HepG2 (cell line): ENCODE measurements around the gene CSNK2A1. TPM values are rescaled to one million over a fixed set of nuclear protein-coding genes. Genes with fewer than 3 reads are reported as not detected.
A peak's percentile ranks its signal among the peaks of the same experiment; 100 is the strongest.

Experiments used
- ADNP ChIP-seq: sonication (generic); formaldehyde crosslinking; IDR thresholded peaks from 2 replicates; pipeline ENCODE4 v1.4.0; 2020; ENCODE audit warnings: missing genetic modification reagents
- BORCS8-MEF2B ChIP-seq: sonication (generic); formaldehyde crosslinking; IDR thresholded peaks from 2 replicates; pipeline ENCODE4 v1.8.0; 2022; ENCODE audit warnings: mild to moderate bottlenecking, missing genetic modification reagents
- HIVEP1 ChIP-seq: sonication (generic); formaldehyde crosslinking; IDR thresholded peaks from 2 replicates; pipeline ENCODE4 v1.4.0; 2020; ENCODE audit warnings: mild to moderate bottlenecking, missing genetic modification reagents
- KDM2A ChIP-seq: sonication (generic); formaldehyde crosslinking; IDR thresholded peaks from 2 replicates; pipeline ENCODE4 v1.4.0; 2020; ENCODE audit warnings: low read depth, missing genetic modification reagents, borderline replicate concordance
- KMT2B ChIP-seq: IDR thresholded peaks from 2 replicates; pipeline ENCODE4 v1.6.1; 2016; ENCODE audit warnings: missing genetic modification reagents, missing compliant biosample characterization
- NRL ChIP-seq: sonication (generic); formaldehyde crosslinking; IDR thresholded peaks from 2 replicates; pipeline ENCODE4 v1.5.0; 2020; ENCODE audit warnings: missing genetic modification reagents, mild to moderate bottlenecking, moderate library complexity, borderline replicate concordance
- SNAI1 ChIP-seq: sonication (generic); formaldehyde crosslinking; IDR thresholded peaks from 2 replicates; pipeline ENCODE4 v1.5.0; 2020; ENCODE audit warnings: mild to moderate bottlenecking, missing genetic modification reagents, borderline replicate concordance
- ZMYM3 ChIP-seq: sonication (generic); formaldehyde crosslinking; IDR thresholded peaks from 2 replicates; pipeline ENCODE4 v1.5.1; 2020; ENCODE audit warnings: mild to moderate bottlenecking, missing genetic modification reagents
- ZNF232 ChIP-seq: sonication (generic); formaldehyde crosslinking; IDR thresholded peaks from 2 replicates; pipeline ENCODE4 v1.4.0; 2020; ENCODE audit warnings: missing genetic modification reagents, borderline replicate concordance
- ZNF30 ChIP-seq: sonication (generic); formaldehyde crosslinking; IDR thresholded peaks from 2 replicates; pipeline ENCODE4 v1.5.0; 2020; ENCODE audit warnings: mild to moderate bottlenecking, missing genetic modification reagents
- ZNF468 ChIP-seq: sonication (generic); formaldehyde crosslinking; IDR thresholded peaks from 2 replicates; pipeline ENCODE4 v1.8.0; 2022; ENCODE audit warnings: mild to moderate bottlenecking, moderate library complexity, missing genetic modification reagents
- ZNF619 ChIP-seq: sonication (generic); formaldehyde crosslinking; IDR thresholded peaks from 2 replicates; pipeline ENCODE4 v1.4.0; 2020; ENCODE audit warnings: mild to moderate bottlenecking, missing genetic modification reagents
- ZNF674 ChIP-seq: sonication (generic); formaldehyde crosslinking; IDR thresholded peaks from 2 replicates; pipeline ENCODE4 v1.5.0; 2020; ENCODE audit warnings: low read depth, mild to moderate bottlenecking, missing genetic modification reagents
- polyA plus RNA-seq, 8 experiments: library from polyadenylated mRNA; depleted of rRNA in 3 of 8; stranded (reverse) in 7 of 8; unstranded in 1 of 8; fragments of >200 nt; fragmentation: Illumina TruSeq in 4 of 8; extraction: Trizol in 4 of 8; gene quantifications; 2 replicates each; pipeline versions ENCODE4 v1.2.1 to v1.2.3, GENCODE V29; 2011 to 2016; ENCODE audit warnings: low read depth in 4 of 8, missing spikeins in 1 of 8, mixed read lengths in 1 of 8; ENCODE audit not compliant: insufficient read depth in 1 of 8
- total RNA-seq, 5 experiments: library from RNA; depleted of rRNA; stranded (reverse); fragments of >200 nt; fragmentation: Illumina TruSeq; extraction: Trizol; gene quantifications; 2 replicates each; pipeline ENCODE4 v1.2.3, GENCODE V29; 2016; ENCODE audit warnings: low read depth in 1 of 5
- TF ChIP-seq, protein P1 (sequence below): sonication (generic); formaldehyde crosslinking; IDR thresholded peaks from 2 replicates; pipeline ENCODE4 v1.4.0; 2020; ENCODE audit warnings: missing genetic modification reagents
- TF ChIP-seq, protein P2 (sequence below): sonication (generic); formaldehyde crosslinking; IDR thresholded peaks from 2 replicates; pipeline ENCODE4 v1.4.0; 2020; ENCODE audit warnings: missing genetic modification reagents
- TF ChIP-seq, protein P3 (sequence below): sonication (generic); formaldehyde crosslinking; IDR thresholded peaks from 2 replicates; pipeline ENCODE4 v1.4.0; 2020; ENCODE audit warnings: mild to moderate bottlenecking, missing genetic modification reagents
- TF ChIP-seq, protein P4 (sequence below): sonication (generic); formaldehyde crosslinking; IDR thresholded peaks from 2 replicates; pipeline ENCODE4 v1.8.0; 2022; ENCODE audit warnings: mild to moderate bottlenecking, missing genetic modification reagents, moderate library complexity
- TF ChIP-seq, protein P5 (sequence below): sonication (generic); formaldehyde crosslinking; IDR thresholded peaks from 2 replicates; pipeline ENCODE4 v1.5.0; 2020; ENCODE audit warnings: missing genetic modification reagents

CSNK2A1 gene
- total and polyA plus RNA-seq, 2 of the 13 experiments (the other 11 are each of a cell fraction or from before 2014, with no cell fraction given), result 153 to 231 TPM

DNA sequence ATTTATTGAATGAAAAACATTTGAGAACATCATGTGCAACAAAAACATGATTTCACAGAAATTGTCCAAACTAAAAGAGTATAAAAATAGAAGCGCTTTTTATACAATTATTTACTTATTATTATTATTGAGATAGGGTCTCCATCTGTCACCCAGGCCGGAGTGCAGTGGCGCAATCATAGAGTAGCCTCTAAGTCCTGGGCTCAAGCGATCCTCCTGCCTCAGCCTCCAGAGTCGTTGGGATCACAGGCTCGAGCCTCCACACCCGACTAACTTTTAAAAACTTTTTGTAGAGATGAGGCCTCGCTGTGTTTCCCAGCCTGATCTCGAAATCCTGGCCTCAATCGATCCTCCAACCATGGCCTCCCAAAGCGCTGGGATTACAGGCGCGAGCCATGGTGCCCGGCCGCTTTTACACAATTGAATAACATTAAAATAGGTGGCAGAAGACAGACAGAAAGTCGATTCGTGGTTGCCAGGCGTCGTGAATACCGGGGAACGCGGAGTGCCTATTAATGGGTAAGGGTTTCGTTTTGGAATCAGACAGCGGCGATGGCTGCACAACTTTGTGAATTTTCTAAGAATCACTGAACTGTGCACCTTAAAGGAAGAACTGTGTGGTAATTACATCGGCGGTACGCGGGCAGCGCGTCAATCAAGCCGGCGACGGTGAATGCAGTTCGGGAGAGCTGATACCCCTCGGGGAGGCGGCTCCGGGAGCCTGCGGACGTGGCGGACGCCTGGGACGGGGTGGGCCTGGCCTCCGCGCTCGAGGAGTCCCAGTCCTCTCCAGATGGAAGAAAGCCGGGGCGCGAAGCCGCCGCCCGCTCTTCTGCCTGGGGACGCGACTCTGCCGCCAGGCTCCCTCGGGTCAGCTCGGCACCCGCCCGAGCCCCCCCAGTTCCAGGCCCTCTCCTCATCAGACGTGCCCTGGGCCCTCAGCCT is 82.1 kb downstream of the CSNK2A1 start (continued):
- TF ChIP-seq, protein P1, sequence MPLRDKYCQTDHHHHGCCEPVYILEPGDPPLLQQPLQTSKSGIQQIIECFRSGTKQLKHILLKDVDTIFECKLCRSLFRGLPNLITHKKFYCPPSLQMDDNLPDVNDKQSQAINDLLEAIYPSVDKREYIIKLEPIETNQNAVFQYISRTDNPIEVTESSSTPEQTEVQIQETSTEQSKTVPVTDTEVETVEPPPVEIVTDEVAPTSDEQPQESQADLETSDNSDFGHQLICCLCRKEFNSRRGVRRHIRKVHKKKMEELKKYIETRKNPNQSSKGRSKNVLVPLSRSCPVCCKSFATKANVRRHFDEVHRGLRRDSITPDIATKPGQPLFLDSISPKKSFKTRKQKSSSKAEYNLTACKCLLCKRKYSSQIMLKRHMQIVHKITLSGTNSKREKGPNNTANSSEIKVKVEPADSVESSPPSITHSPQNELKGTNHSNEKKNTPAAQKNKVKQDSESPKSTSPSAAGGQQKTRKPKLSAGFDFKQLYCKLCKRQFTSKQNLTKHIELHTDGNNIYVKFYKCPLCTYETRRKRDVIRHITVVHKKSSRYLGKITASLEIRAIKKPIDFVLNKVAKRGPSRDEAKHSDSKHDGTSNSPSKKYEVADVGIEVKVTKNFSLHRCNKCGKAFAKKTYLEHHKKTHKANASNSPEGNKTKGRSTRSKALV (CRISPR knock-in tag), result no peak
- peak; percentile 93 for TF ChIP-seq ZMYM3 (CRISPR knock-in tag)
- no peak for TF ChIP-seq ZNF674 (CRISPR knock-in tag)
- TF ChIP-seq ADNP (CRISPR knock-in tag), result peak; percentile 68; the same call in 1 of the 2 replicates
- TF ChIP-seq, protein P2, sequence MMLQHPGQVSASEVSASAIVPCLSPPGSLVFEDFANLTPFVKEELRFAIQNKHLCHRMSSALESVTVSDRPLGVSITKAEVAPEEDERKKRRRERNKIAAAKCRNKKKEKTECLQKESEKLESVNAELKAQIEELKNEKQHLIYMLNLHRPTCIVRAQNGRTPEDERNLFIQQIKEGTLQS (CRISPR knock-in tag), result peak; percentile 15
- peak; percentile 39; the same call in 1 of the 2 replicates for TF ChIP-seq SNAI1 (CRISPR knock-in tag)
- TF ChIP-seq ZNF619 (CRISPR knock-in tag), result peak; percentile 74; the same call in 1 of the 2 replicates
- peak; percentile 47 for TF ChIP-seq KDM2A (CRISPR knock-in tag)
- 0 out of 2 replicates have a peak, but pooled peaks have one; percentile 42 for TF ChIP-seq ZNF468
- 0 out of 2 replicates have a peak, but pooled peaks have one; percentile 47 for TF ChIP-seq HIVEP1 (CRISPR knock-in tag)
- TF ChIP-seq ZNF30, result 0 out of 2 replicates have a peak, but pooled peaks have one; percentile 37
- TF ChIP-seq, protein P3, sequence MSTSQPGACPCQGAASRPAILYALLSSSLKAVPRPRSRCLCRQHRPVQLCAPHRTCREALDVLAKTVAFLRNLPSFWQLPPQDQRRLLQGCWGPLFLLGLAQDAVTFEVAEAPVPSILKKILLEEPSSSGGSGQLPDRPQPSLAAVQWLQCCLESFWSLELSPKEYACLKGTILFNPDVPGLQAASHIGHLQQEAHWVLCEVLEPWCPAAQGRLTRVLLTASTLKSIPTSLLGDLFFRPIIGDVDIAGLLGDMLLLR, result 0 out of 2 replicates have a peak, but pooled peaks have one; percentile 26
- peak; percentile 32 for TF ChIP-seq KMT2B (CRISPR knock-in tag)
- TF ChIP-seq ZNF232 (CRISPR knock-in tag), result peak; percentile 56; the same call in 1 of the 2 replicates
- TF ChIP-seq, protein P4, sequence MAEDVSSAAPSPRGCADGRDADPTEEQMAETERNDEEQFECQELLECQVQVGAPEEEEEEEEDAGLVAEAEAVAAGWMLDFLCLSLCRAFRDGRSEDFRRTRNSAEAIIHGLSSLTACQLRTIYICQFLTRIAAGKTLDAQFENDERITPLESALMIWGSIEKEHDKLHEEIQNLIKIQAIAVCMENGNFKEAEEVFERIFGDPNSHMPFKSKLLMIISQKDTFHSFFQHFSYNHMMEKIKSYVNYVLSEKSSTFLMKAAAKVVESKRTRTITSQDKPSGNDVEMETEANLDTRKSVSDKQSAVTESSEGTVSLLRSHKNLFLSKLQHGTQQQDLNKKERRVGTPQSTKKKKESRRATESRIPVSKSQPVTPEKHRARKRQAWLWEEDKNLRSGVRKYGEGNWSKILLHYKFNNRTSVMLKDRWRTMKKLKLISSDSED (CRISPR knock-in tag), result 0 out of 2 replicates have a peak, but pooled peaks have one; percentile 38
- peak; percentile 90 for TF ChIP-seq NRL (CRISPR knock-in tag)
- TF ChIP-seq BORCS8-MEF2B (CRISPR knock-in tag), result no peak
- TF ChIP-seq, protein P5, sequence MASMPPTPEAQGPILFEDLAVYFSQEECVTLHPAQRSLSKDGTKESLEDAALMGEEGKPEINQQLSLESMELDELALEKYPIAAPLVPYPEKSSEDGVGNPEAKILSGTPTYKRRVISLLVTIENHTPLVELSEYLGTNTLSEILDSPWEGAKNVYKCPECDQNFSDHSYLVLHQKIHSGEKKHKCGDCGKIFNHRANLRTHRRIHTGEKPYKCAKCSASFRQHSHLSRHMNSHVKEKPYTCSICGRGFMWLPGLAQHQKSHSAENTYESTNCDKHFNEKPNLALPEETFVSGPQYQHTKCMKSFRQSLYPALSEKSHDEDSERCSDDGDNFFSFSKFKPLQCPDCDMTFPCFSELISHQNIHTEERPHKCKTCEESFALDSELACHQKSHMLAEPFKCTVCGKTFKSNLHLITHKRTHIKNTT (CRISPR knock-in tag), result no peak
